GM21526 (cell line): ENCODE measurements around the gene FXYD1.

Source experiments
- ATAC-seq: cut with Tn5 transposase; IDR thresholded peaks from one replicate; pipeline ENCODE4 v1.9.1; 2021; ENCODE audit warnings: moderate library complexity; ENCODE audit not compliant: unreplicated experiment, low FRiP score

FXYD1 gene

GRCh38 chr19:35159606-35160005 lies 21.0 kb downstream of the FXYD1 start:
- ATAC-seq = no peak

- no peak for ATAC-seq
Observed at GRCh38 chr19:35160629-35161433, 22.2 kb downstream of the FXYD1 start.

- ATAC-seq = no peak
Observed at GRCh38 chr19:35161434-35161743, 22.8 kb downstream of the FXYD1 start.

GRCh38 chr19:35162471-35163326 lies 24.1 kb downstream of the FXYD1 start:
- no peak for ATAC-seq

- ATAC-seq = no peak
Observed at GRCh38 chr19:35164418-35164817, 25.8 kb downstream of the FXYD1 start.

GRCh38 chr19:35165200-35166058 lies 26.8 kb downstream of the FXYD1 start:
- ATAC-seq = no peak

GRCh38 chr19:35166100-35167063 lies 27.8 kb downstream of the FXYD1 start:
- no peak for ATAC-seq

- ATAC-seq = no peak
Observed at GRCh38 chr19:35167251-35168119, 28.9 kb downstream of the FXYD1 start.

GRCh38 chr19:35168196-35168595 lies 29.6 kb downstream of the FXYD1 start:
- ATAC-seq = no peak

- ATAC-seq = no peak
Observed at GRCh38 chr19:35169221-35169995, 30.8 kb downstream of the FXYD1 start.

GRCh38 chr19:35170359-35171061 lies 31.9 kb downstream of the FXYD1 start:
- no peak for ATAC-seq

GRCh38 chr19:35171730-35172129 lies 33.1 kb downstream of the FXYD1 start:
- ATAC-seq = no peak

GRCh38 chr19:35174226-35174625 lies 35.6 kb downstream of the FXYD1 start:
- no peak for ATAC-seq

- ATAC-seq = no peak
Observed at GRCh38 chr19:35176181-35176570, 37.6 kb downstream of the FXYD1 start.

GRCh38 chr19:35177377-35178274 lies 39.0 kb downstream of the FXYD1 start:
- ATAC-seq = no peak

GRCh38 chr19:35178701-35179100 lies 40.1 kb downstream of the FXYD1 start:
- no peak for ATAC-seq

GRCh38 chr19:35179830-35180229 lies 41.2 kb downstream of the FXYD1 start:
- ATAC-seq = no peak
